Stimulated activated naive B cell treated with anti-CD40 and anti-IgM and Interleukin-4, amounts not matched to agents 10 μg/mL and 1 μg/mL and 100 μg/mL, for 72 hours (primary cell): ENCODE data around the gene OR10X1.
A peak's percentile ranks its signal among the peaks of the same experiment; 100 is the strongest.

ENCODE experiments used
- ATAC-seq, 2 donors: fragments of 150-1000 bp; cut with Tn5 transposase; replicated peaks; 2 replicates each; pipeline ENCODE4 v1.10.0; 2021; ENCODE audit warnings: moderate library complexity in 1 of 2
- DNase-seq: peaks from one replicate; pipeline ENCODE4 v3.0.0; 2021
- H3K27ac Mint-ChIP-seq: one replicate; pipeline ENCODE4 v1.8.0; 2022; ENCODE audit warnings: mild to moderate bottlenecking, mixed read lengths
- H3K27me3 Mint-ChIP-seq, 2 donors: one replicate each; pipeline ENCODE4 v1.8.0; 2022; ENCODE audit warnings: mixed read lengths in 2 of 2
- H3K36me3 Mint-ChIP-seq, 2 donors: one replicate each; pipeline ENCODE4 v1.8.0; 2022; ENCODE audit warnings: mixed read lengths in 2 of 2, mild to moderate bottlenecking in 1 of 2
- H3K4me1 Mint-ChIP-seq, 2 donors: one replicate each; pipeline ENCODE4 v1.8.0; 2022; ENCODE audit warnings: mixed read lengths in 2 of 2, mild to moderate bottlenecking in 1 of 2
- H3K4me3 Mint-ChIP-seq, 2 donors: one replicate each; pipeline ENCODE4 v1.8.0; 2022; ENCODE audit warnings: mild to moderate bottlenecking in 2 of 2, mixed read lengths in 2 of 2, moderate library complexity in 1 of 2
- H3K9me3 Mint-ChIP-seq, 2 donors: one replicate each; pipeline ENCODE4 v1.8.0; 2022; ENCODE audit warnings: mixed read lengths in 2 of 2, mild to moderate bottlenecking in 1 of 2

The OR10X1 gene

DNA sequence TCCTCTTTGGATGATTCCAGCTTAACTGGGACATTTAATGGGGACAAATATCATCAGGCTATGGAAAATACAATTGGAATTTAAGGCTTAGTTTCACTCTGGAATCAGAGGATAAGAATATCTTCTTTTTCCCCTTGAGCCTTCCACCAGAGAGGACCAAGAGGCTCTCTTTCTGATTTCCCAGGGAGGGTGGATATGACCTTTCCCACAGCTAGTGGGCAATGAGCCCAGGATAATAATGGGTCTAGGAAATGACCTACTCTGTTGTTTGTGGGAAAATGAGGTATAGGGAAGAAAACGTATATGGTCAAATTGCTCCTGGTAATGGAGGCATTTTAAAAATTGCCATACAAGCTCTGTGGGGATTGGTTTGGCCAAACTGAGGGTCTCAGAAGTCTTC, 27.4 kb downstream of the OR10X1 start:
- Mint-ChIP-seq H3K27ac (no peak overlapping the region), H3K27me3 (peaks cover 25 to 28% of the 10 kb centered on the region in 2 donors), H3K9me3 (no peaks in the 10 kb centered on the region), H3K36me3 (no peaks in the 10 kb centered on the region), H3K4me3 (no peak overlapping the region), H3K4me1 (no peaks in the 10 kb centered on the region)
- no peak for DNase-seq
- ATAC-seq, result no peak

DNA sequence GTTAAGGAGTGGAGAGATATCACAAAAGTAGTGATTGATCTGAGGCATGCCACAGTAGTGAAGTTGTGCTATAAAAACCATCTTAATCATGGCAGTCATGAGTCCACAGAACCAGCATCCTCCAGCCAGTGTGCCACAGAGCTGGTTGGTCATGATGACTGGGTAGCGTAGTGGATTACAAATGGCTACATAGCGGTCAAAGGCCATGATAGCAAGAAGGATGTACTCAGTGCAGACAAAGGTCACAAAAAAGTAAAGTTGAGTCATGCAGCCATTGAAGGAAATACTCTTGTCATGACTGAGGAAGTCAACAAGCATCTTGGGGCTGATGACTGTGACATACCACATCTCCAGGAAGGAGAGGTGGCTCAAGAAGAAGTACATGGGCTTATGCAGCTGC, 32.2 kb downstream of the OR10X1 start:
- H3K9me3 Mint-ChIP-seq, result peaks cover 2 to 4% of the 10 kb centered on the region in 2 donors
- ATAC-seq (no peak), DNase-seq (no peak)
- no peak overlapping the region for H3K4me3 Mint-ChIP-seq
- H3K27me3 Mint-ChIP-seq, result peaks cover 22 to 27% of the 10 kb centered on the region in 2 donors
- H3K27ac Mint-ChIP-seq, result no peak overlapping the region
- H3K36me3 Mint-ChIP-seq, result no peaks in the 10 kb centered on the region
- no peaks in the 10 kb centered on the region for H3K4me1 Mint-ChIP-seq

DNA sequence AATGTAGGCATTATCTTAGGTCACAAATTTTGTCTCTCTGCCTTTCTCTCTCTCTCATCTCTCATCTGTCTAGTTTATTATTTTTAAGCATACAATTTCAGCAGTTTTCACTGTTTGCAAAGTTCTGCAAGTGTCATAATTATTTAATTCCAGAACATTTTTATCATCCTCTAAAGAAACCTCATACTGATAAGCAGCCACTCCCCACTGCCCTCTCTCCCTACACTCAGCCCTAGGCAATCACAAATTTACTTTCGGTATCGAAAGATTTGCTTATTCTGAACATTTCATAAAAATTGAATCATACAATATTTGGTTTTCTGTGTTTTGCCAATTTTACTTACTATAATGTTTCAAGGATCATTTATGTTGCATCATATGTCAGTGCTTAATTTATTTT, 42.1 kb downstream of the OR10X1 start:
- Mint-ChIP-seq H3K4me1 (no peaks in the 10 kb centered on the region), H3K4me3 (no peak overlapping the region), H3K9me3 (no peaks in the 10 kb centered on the region), H3K36me3 (no peaks in the 10 kb centered on the region), H3K27ac (peak overlapping the region; percentile 1), H3K27me3 (peaks cover 2 to 7% of the 10 kb centered on the region in 2 donors)
- ATAC-seq (no peak), DNase-seq (no peak)

DNA sequence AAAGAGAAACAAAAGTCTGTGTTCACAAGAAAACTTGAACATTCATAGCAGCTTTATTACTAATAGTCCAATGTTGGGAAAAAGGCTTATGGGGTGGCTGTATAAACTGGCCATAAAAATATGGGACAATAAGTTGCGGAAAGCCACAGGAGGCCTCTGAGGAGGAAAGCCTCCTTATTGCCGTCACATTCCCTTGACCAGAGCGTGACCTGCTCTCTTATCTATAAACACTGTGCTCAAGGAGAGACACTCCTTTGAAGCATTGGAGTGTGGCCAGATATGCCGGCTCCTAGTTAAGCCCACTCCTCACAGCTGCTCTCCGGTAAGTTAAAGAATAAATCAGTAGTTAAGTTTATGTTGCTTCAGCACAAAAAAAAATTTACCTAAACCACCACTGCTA, 45.2 kb downstream of the OR10X1 start:
- H3K27ac Mint-ChIP-seq, result no peak overlapping the region
- no peaks in the 10 kb centered on the region for H3K4me1 Mint-ChIP-seq
- no peak overlapping the region for H3K4me3 Mint-ChIP-seq
- H3K9me3 Mint-ChIP-seq, result peaks cover under 1% of the 10 kb centered on the region in 2 donors
- DNase-seq (no peak), ATAC-seq (no peak)
- peaks cover 24 to 25% of the 10 kb centered on the region in 2 donors for H3K27me3 Mint-ChIP-seq
- no peaks in the 10 kb centered on the region for H3K36me3 Mint-ChIP-seq
